ENCODE measurements around the gene KDM6A.

GRCh38 chrX:45154033-45154360, 281.0 kb downstream of the KDM6A start:
- TF ChIP-seq EZH2 (IDR thresholded peaks at IDR 0.05) (no peak), SP1 (IDR thresholded peaks at IDR 0.05; ENCODE audit: low read depth) (no peak), POLR2A (IDR thresholded peaks at IDR 0.05; ENCODE audit: borderline replicate concordance, extremely low read depth, insufficient read depth, insufficient read length) (no peak), TCF7L2 (IDR thresholded peaks at IDR 0.05; ENCODE audit: borderline replicate concordance, extremely low read depth, insufficient read depth, insufficient read length) (no peak)
- TF ChIP-seq, protein P1, sequence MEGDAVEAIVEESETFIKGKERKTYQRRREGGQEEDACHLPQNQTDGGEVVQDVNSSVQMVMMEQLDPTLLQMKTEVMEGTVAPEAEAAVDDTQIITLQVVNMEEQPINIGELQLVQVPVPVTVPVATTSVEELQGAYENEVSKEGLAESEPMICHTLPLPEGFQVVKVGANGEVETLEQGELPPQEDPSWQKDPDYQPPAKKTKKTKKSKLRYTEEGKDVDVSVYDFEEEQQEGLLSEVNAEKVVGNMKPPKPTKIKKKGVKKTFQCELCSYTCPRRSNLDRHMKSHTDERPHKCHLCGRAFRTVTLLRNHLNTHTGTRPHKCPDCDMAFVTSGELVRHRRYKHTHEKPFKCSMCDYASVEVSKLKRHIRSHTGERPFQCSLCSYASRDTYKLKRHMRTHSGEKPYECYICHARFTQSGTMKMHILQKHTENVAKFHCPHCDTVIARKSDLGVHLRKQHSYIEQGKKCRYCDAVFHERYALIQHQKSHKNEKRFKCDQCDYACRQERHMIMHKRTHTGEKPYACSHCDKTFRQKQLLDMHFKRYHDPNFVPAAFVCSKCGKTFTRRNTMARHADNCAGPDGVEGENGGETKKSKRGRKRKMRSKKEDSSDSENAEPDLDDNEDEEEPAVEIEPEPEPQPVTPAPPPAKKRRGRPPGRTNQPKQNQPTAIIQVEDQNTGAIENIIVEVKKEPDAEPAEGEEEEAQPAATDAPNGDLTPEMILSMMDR (IDR thresholded peaks at IDR 0.05 in 2 of 3, conservative IDR thresholded peaks at IDR 0.05 in 1 of 3; ENCODE audit: borderline replicate concordance in 1 of 3, insufficient read depth in 1 of 3, low read depth in 2 of 3, low read length in 2 of 3): no peak

All from HCT116 (cell line).